GM21381 (cell line): Measurements from ENCODE around the gene C1orf141.
"Not testable (repeated sequence)": the region's sequence is repeated elsewhere in the genome, so short reads cannot be mapped to it uniquely, and the experiment has no call there.

ENCODE experiments used
- ATAC-seq: cut with Tn5 transposase; IDR thresholded peaks from one replicate; pipeline ENCODE4 v1.9.1; 2021; ENCODE audit warnings: mild to moderate bottlenecking, moderate library complexity; ENCODE audit not compliant: unreplicated experiment

The C1orf141 gene

GRCh38 chr1:67143966-67144365 is 9.2 kb upstream of the C1orf141 start:
- ATAC-seq: no peak

GRCh38 chr1:67142931-67143330 is 8.2 kb upstream of the C1orf141 start:
- no peak for ATAC-seq

GRCh38 chr1:67141832-67142231 is 7.1 kb upstream of the C1orf141 start:
- not testable (repeated sequence) for ATAC-seq

DNA sequence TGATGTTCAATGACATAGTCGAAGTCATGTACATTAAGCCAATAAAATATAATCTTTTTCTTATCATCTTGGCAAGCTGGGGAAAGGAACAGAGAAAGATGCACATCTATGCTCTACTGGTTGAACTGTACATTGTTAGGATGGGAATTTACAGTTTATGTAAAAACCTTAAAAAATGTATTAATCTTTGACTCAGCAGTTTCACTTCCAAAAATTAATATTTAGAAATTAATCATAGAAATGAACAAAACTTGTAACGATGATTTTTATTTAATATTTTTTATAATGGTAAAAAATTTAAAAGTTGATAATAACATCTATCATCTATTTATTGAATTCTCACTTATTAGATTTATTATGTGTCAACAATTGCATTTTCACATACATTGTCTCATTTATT is 5.7 kb upstream of the C1orf141 start:
- no peak for ATAC-seq

DNA sequence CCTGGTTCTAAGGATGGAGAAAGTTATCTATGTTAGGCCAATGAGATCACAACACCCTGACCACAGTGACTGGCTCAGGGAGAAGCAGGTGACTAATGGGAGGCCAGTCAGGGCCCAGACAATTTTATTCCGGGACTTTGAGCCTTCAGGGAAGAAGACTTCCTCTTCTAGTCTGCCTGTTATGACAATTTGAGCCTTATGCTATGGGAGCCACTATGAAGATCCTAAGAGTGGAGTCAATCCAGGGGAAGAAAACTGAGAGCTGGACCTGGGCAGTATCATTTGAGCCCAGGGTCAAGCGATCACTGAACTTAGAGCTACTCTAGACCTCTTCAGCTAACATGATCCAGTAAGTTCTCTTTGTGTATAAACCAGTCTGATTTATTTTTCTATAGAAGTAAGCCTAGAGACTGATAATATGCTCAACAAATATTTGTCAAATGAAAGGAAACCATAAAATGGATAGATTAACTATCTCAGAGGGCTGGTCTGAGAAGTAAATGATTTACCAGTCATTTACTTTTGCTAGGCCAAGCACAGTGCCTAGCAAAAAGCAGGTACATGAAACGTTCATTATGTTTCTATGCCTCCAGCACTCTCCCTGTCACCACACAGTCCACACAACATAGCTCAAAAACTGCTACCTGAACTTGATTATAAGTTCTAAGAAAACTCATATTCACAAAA is 4.2 kb upstream of the C1orf141 start:
- no peak for ATAC-seq

DNA sequence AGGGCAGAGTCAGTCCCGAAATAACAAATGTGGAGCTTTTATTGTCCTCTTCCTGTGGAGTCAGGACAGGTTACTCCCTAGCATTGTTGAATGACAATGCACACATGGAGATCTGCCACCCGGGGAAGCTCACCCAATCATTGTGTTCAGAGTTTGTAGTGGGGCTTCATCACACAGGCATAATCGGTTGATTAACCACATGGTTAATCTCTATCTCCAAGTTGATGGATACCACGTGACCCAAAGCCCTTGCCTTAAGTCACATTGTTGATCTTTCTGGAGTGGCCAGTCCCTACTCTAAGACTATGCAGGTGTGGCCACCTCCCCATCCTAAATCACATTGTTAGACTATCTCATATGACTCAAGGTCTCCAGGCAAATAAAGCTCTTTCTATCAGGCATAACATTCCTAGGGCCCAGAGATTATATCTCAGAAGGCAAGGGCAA is 2.6 kb upstream of the C1orf141 start:
- ATAC-seq: no peak

DNA sequence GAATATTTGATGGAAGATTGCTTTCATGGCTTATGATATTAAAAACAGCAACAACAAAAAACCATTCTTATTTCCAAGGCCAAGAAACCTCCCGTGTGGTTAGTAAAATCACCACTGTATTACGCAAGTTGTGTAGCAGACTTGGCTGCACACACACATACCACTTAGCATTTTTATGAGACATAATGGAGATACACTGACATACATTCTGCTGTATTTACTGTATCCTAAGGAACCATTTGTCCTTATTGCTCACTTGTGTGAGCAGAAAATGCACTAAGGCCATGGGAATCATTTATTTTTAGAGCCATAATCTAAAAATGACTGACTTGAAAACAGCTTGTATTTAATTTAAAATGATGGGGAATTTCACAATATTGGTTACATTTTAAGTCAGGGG is 584 bp upstream of the C1orf141 start:
- no peak for ATAC-seq

DNA sequence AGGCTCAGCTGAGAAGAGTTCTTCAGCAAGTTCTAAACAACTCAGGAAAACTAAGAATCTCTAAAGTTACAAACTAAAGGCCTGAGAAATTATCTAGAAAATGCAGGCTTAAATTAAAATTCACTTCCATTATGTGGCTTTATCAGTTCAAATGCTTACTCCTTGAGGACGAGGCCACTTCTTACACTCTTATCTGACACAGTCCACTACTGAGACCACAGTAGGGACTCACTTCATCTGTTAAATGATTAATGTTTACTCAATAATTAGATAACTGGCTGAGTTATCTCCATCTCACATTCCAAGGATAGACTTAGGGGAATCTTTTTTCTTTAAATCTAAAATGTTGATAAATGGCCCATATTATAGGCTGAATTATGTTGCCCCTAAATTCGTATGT is 1.6 kb downstream of the C1orf141 start:
- ATAC-seq: no peak

- no peak for ATAC-seq
Observed at GRCh38 chr1:67130673-67131072, 4.1 kb downstream of the C1orf141 start.

GRCh38 chr1:67126974-67127373 is 7.8 kb downstream of the C1orf141 start:
- no peak for ATAC-seq

DNA sequence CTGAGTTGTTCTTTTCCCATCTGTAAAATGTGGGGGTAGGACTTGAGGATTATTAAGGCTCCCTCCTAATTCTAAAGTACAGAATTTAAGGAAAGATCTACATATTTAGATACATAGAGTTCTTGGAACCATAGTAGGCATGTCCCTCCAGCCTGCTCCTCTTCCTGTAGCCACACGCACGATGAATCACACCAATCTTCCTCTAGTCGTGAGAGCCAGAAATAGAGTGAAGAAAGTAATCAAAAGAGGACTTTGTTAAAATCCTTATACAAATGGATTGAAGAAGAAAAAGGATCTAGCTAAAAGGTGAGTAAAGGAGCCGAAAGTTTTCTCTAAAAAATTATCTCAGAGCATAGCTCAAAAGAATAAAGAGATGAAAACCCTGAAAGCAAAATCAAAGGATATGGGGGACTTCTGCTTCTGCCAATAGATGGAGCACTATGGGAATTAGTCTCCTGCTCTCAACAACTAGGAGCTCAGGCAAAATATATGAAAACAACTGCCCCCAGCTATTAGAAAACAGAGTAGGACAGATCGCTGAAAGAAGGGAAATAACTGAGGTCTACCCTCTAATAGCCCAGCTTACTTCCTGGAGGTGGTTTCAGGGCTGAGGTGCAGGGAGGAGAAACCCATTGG is 8.5 kb downstream of the C1orf141 start:
- ATAC-seq: no peak

DNA sequence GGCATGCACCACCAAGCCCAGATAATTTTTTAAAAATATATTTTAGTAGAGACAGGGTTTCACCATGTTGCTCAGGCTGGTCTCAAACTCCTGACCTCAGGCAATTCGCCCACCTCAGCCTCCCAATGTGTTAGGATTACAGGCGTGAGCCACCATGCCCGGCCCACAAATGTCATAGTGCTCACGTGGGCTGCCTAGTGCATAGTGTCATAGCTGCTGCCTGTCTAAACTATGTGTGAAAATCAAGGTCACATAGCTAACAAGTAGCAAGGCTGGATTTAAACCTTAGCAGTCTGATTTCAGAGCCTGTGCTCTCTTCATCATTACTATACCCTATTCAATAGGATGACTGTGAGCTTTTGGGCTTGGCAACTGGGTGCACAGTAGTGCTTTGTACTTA is 10.3 kb downstream of the C1orf141 start:
- no peak for ATAC-seq

GRCh38 chr1:67120855-67121619 is 13.7 kb downstream of the C1orf141 start:
- no peak for ATAC-seq

GRCh38 chr1:67118646-67119045 is 16.1 kb downstream of the C1orf141 start:
- no peak for ATAC-seq

DNA sequence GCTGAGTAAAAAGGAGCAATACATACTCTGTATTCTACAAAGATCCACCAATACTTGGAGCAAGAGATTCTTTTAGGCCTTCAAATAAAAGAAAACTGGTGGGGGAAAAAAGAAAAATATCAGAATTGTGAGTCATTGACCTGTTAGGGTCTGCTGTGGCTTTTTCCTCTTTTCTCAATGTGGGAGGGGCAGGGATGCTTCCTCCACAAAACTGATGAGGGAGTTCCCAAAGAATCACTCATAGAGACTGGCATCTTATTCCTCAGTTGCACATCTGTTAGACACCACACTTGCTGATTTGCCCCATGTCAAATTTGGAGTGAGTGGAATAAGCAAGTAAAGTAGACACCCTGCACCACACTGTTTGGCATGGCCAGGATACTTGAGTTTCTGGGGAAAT is 16.6 kb downstream of the C1orf141 start:
- no peak for ATAC-seq

DNA sequence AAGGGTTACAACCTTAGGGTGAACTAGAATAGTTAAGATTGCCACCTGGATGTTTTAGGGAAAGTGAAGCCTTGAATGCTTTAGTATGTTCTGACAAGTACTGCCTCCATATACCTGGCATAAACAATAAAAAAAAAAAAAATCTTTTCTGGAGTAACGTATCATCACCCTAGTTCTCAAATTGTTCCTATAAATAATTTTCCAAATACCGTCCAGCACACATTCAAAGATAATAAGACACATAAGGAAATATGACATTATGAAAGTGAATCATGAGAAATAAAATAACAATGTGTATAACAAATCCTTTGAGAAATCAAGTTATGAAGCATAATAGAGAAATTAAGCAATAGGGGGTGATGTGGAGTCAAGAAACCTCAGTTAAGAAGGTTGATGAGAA is 20.6 kb downstream of the C1orf141 start:
- no peak for ATAC-seq

GRCh38 chr1:67110352-67110751 is 24.4 kb downstream of the C1orf141 start:
- ATAC-seq: no peak

- no peak for ATAC-seq
Observed at GRCh38 chr1:67105508-67105907, 29.3 kb downstream of the C1orf141 start.

- no peak for ATAC-seq
Observed at GRCh38 chr1:67103548-67103947, 31.2 kb downstream of the C1orf141 start.

DNA sequence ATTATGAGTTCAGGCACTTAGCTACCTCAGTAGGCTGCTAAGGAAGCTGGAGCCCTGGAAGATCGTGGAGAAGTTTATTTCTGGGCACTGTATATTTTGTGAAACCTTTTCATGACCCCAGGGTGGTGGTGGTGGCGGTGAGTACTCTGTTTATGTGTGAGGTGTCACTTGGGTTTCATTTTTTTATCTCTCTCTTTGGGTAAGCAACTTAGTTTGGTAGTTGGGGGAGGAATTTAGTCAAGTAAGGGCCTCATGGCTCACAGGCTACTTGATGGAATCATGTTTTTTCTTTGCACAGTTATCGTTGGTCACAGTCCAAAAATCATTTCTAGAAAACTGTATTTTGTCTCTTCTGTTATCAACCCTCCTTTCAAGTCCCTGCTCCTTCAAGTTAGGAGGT is 33.9 kb downstream of the C1orf141 start:
- ATAC-seq: no peak

DNA sequence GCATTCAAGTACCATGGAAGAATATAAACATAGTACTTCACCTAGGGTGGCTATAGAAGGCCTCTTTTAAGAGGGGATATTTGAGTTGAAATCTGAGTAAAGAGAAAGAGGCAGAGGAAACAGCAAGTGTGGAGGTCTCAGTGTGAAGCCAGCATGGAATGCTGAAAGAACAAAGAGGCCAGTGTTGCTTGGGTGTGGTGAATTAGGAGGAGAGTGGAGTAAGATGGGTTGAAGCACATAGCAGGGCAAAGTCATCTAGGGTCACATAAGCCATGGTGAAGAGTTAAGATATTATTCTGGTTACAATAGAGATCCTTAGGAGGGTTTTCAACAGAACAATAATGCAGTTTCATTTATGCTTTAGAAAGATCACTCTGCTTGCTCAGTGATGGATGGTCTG is 37.5 kb downstream of the C1orf141 start:
- ATAC-seq: no peak

DNA sequence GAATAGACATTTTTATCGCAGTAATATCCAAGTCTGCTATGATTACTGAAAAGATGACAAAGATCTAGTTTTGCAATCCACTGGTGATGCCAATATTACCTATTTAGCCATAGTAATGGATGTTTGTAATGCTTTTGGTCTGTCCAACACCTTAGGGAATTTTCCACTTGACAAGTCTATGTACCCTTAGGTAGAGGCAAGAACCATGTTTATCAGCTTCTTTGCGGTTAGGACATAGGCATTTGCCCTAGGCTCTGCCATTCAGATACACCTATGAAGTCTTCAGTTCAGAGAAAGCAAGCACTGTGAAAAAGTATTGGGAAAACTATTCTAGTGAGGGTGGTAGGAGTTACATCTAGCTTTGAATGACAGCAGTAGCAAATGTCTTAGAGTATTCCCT is 40.6 kb downstream of the C1orf141 start:
- no peak for ATAC-seq
